TTC549 (cell line): Measurements from ENCODE around the gene MTMR6.

ENCODE experiments used
- FAIRE-seq: peaks from 2 replicates; lab custom pipeline; 2012; peaks lifted over from hg19 to GRCh38; lab: Jason Lieb, UNC

The MTMR6 gene

GRCh38 chr13:25215253-25215575 lies 72.1 kb downstream of the MTMR6 start:
- no peak for FAIRE-seq

DNA sequence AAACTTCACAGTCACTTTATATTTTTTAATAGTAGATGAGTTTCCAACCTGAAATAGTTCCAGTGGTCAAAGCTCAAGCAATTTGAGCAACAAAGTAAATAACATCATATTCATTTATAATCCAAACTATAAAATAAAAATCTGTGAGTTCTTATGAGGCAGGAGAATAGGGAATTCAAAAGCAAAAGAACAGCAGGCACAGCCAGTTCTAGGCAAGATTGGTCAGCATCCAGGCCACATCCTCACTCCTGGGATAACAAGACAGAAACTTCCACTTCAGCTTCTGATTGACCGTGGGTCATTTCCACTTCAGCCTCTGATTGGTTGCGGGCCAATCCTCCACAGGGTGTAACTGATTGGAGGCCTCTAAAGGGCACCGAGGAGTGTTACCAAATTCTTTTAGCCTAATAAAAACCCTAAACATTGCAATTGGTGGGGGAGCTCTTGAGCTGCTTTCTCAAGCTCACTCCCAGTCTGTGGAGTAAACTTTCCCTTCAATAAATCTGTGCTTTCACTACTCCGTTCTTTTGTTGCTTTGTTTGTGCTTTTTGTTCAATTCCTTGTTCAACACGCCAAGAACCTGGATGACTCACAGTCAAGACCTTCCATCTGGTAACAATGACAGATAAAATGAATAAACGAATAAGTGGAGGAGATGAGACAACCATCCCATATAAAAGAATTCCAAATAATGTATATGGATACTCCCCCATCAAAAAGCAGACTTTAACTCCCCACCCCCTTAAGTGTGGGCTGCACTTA lies 72.6 kb downstream of the MTMR6 start:
- no peak for FAIRE-seq

DNA sequence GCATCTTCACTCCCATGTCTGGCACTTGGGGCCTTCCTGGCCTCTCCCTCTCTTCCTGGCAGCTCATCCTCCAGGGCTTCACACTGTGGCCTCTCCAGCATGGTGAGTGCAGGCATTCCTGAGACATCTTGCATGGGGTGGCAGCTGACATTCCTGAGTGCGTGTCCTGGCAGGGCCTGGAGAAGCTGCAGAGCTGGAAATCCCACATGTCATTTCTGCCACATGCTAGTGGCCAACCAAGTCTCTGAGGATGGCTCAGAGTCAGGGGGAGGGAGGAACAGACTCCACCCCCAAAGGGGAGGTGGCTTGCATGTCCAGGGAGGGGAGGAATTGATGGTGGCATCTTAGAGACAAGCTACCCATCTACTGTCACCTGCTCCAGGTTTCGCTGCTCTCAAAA lies 73.6 kb downstream of the MTMR6 start:
- no peak for FAIRE-seq

DNA sequence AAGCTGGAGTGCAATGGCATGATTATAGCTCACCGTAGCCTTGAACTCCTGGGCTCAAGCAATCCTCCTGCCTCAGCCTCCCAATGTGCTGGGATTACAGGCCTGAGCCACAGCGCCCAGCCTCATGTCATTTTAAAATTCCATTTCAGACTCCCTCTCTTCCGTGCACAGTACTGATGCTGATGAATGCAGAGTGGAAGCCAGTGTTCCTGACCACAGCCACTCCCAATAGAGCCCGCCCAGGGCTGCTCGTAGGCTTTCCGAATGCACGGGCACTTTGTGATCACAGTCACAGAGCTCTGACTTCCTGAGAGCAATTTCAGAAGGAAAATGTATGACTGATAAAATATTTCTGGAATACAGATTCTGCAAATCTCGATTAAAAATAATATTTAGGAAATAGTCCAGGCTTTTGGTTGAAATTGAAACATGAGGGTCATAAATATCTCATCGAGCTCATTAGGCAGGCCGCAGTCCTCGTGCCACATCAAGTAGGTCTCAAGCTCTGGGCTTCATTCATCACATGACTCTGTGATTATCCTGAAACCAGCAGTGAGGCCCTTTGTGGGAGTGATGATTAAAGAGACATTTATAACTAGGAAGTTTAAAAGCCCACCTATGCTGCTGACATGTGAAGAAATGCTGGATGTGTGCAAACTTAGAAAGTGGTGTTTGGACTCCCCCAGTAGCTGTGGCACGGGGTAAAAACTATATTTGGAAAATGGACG lies 76.3 kb downstream of the MTMR6 start:
- no peak for FAIRE-seq

- FAIRE-seq: no peak
Observed at GRCh38 chr13:25207291-25207810, 79.9 kb downstream of the MTMR6 start.

DNA sequence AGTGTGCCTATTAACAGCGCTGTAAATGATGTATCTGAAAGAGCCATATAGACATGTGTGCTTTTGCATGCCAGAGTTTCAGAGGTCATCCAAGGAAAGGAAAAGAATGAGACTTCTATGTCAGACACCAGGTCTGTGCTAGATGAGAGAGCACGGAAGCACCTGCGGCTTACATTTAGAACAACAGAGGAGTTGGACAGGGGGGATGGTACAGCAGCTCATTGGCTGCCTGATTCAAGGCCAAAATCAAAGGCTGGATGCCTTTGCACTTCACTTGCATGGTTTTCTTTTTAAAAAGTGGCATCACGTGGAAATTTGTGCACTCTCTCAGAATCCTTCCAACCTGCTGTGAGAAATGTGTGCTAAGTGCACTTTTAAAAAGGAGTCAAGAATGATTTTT lies 82.4 kb downstream of the MTMR6 start:
- no peak for FAIRE-seq

- no peak for FAIRE-seq
Observed at GRCh38 chr13:25203127-25203740, 84.1 kb downstream of the MTMR6 start.

DNA sequence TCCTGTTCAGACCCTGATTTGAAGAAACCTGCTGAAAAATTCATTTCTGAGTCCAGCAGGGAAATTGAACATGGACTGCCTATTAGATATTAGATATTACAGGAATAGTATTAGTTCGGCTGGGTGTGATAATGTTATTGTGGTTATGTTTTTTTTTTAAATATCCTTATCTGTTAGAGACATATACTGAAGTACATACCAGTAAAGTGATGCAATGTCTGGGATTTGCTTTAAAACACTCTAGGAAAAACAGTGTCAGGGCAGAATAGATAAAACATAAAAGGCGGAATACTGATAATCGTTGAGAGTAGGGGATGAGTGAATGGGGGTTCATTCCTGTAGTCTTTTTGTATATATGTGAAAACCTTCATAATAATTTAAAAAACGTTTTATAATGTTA lies 86.5 kb downstream of the MTMR6 start:
- FAIRE-seq: no peak

GRCh38 chr13:25198647-25199046 lies 88.6 kb downstream of the MTMR6 start:
- no peak for FAIRE-seq

DNA sequence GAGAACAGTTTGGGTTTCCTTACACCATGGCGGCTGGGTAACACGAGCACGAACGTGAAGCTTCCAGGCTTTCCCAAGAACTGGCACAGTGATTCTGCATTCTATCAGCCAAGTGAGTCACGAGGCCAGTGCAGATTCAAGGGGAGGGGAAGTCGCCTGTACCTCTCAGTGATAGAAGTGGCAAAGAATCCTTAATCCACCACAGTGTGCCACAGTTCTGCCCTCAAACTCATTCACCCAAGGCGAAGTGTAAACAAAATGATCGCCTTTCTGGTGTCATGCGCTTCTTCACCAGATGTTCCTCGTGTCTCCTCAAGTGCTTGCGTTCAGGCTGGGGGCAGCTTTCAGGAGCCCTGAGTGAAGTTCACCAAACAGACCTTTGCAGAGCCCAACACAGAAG lies 90.3 kb downstream of the MTMR6 start:
- FAIRE-seq: no peak
